Cortex of kidney (tissue), 1 donor: Measurements from ENCODE around the gene TSEN34.
"Not testable (repeated sequence)": the region's sequence is repeated elsewhere in the genome, so short reads cannot be mapped to it uniquely, and the experiment has no call there.

Experiments
- DNase-seq: peaks from one replicate; lab custom pipeline; 2025; lab: John Stamatoyannopoulos, UW

The TSEN34 gene

GRCh38 chr19:54188215-54188871, 2.8 kb upstream of the TSEN34 start:
- DNase-seq, result no peak

- DNase-seq, result peak; percentile 94
These were observed 1.9 kb upstream of the TSEN34 start, which contains the start of gene MBOAT7 for GRCh38 chr19:54189145-54189734. Gene MBOAT7, minus strand, starts transcription at chr19:54189580. Its CDS starts 1,072 bp downstream, at chr19:54188508.

GRCh38 chr19:54189735-54190502, 1.2 kb upstream of the TSEN34 start:
- DNase-seq, result peak; percentile 98

GRCh38 chr19:54190503-54191010, 551 bp upstream of the TSEN34 start:
- peak; percentile 98 for DNase-seq

GRCh38 chr19:54191811-54192453, 824 bp downstream of the TSEN34 start:
- no peak for DNase-seq

GRCh38 chr19:54193011-54193410, 1.9 kb downstream of the TSEN34 start:
- no peak for DNase-seq

- DNase-seq, result not testable (repeated sequence)
These were observed 3.4 kb downstream of the TSEN34 start for GRCh38 chr19:54194463-54194862.

- DNase-seq, result no peak
These were observed 5.4 kb downstream of the TSEN34 start for GRCh38 chr19:54196536-54196935.

- no peak for DNase-seq
These were observed 6.0 kb downstream of the TSEN34 start for GRCh38 chr19:54197121-54197520.

GRCh38 chr19:54199401-54199800, 8.3 kb downstream of the TSEN34 start:
- no peak for DNase-seq

- DNase-seq, result no peak
These were observed 10.1 kb downstream of the TSEN34 start for GRCh38 chr19:54201172-54201701.

- DNase-seq, result no peak
These were observed 10.9 kb downstream of the TSEN34 start for GRCh38 chr19:54201980-54202379.

- DNase-seq, result no peak
These were observed 12.1 kb downstream of the TSEN34 start for GRCh38 chr19:54203151-54203611.

- no peak for DNase-seq
These were observed 13.8 kb downstream of the TSEN34 start for GRCh38 chr19:54204767-54205468.

- DNase-seq, result no peak
These were observed 15.1 kb downstream of the TSEN34 start for GRCh38 chr19:54206030-54206830.

- DNase-seq, result no peak
These were observed 15.7 kb downstream of the TSEN34 start for GRCh38 chr19:54206831-54207177.

GRCh38 chr19:54207193-54207592, 16.1 kb downstream of the TSEN34 start:
- DNase-seq, result not testable (repeated sequence)

- no peak for DNase-seq
These were observed 16.5 kb downstream of the TSEN34 start for GRCh38 chr19:54207676-54207982.

- no peak for DNase-seq
These were observed 17.1 kb downstream of the TSEN34 start for GRCh38 chr19:54207983-54208783.

- DNase-seq, result no peak
These were observed 17.6 kb downstream of the TSEN34 start for GRCh38 chr19:54208784-54209057.
